ENCODE measurements around the gene TMC4.

TMC4 gene

GRCh38 chr19:54154603-54155345 is 18.2 kb downstream of the TMC4 start:
- DNase-seq (ENCODE audit: low read depth) = no peak

GRCh38 chr19:54153731-54154326 is 19.1 kb downstream of the TMC4 start:
- DNase-seq (ENCODE audit: low read depth) = no peak

- no peak for DNase-seq (ENCODE audit: low read depth)
Measured at GRCh38 chr19:54152878-54153524, 20.0 kb downstream of the TMC4 start.

GRCh38 chr19:54152267-54152666 is 20.7 kb downstream of the TMC4 start:
- no peak for DNase-seq (ENCODE audit: low read depth)

GRCh38 chr19:54151362-54152035 is 21.5 kb downstream of the TMC4 start:
- DNase-seq (ENCODE audit: low read depth) = no peak

- DNase-seq (ENCODE audit: low read depth) = no peak
Measured at GRCh38 chr19:54149021-54149812, 23.7 kb downstream of the TMC4 start.

GRCh38 chr19:54148158-54148557 is 24.8 kb downstream of the TMC4 start:
- DNase-seq (ENCODE audit: low read depth) = no peak

GRCh38 chr19:54147676-54148075 is 25.3 kb downstream of the TMC4 start:
- DNase-seq (ENCODE audit: low read depth) = no peak

- DNase-seq (ENCODE audit: low read depth) = no peak
Measured at GRCh38 chr19:54145541-54146158, 27.3 kb downstream of the TMC4 start.

GRCh38 chr19:54142166-54142780 is 30.7 kb downstream of the TMC4 start:
- DNase-seq (ENCODE audit: low read depth) = no peak

GRCh38 chr19:54141356-54141755 is 31.6 kb downstream of the TMC4 start:
- no peak for DNase-seq (ENCODE audit: low read depth)

- no peak for DNase-seq (ENCODE audit: low read depth)
Measured at GRCh38 chr19:54138489-54139256, 34.3 kb downstream of the TMC4 start.

GRCh38 chr19:54137699-54138488 is 35.1 kb downstream of the TMC4 start, which contains the start of gene CNOT3:
CNOT3 (plus strand) TSS chr19:54137762; CDS start chr19:54142979, 5,217 bp downstream.
- no peak for DNase-seq (ENCODE audit: low read depth)

- peak; percentile 96 for DNase-seq (ENCODE audit: low read depth)
Measured at GRCh38 chr19:54136864-54137698, 35.9 kb downstream of the TMC4 start.

- DNase-seq (ENCODE audit: low read depth) = no peak
Measured at GRCh38 chr19:54136086-54136863, 36.7 kb downstream of the TMC4 start.

GRCh38 chr19:54133957-54134590 is 38.9 kb downstream of the TMC4 start:
- DNase-seq (ENCODE audit: low read depth) = no peak

GRCh38 chr19:54133312-54133956 is 39.5 kb downstream of the TMC4 start:
- no peak for DNase-seq (ENCODE audit: low read depth)
